Measurements from ENCODE around the gene PHKB.

GRCh38 chr16:47693226-47693625 is 232.1 kb downstream of the PHKB start:
- TF ChIP-seq CTCF (IDR thresholded peaks at IDR 0.05) = no peak
- TF ChIP-seq EZH2 (IDR thresholded peaks at IDR 0.05; ENCODE audit: borderline replicate concordance, insufficient read depth, low read depth, low read length, poor library complexity, severe bottlenecking) = no peak

Measured in B cell (primary cell).